WTC11 (cell line): ENCODE results near the gene C2orf49. TPM values are rescaled to one million over a fixed set of nuclear protein-coding genes. Genes with fewer than 3 reads are reported as not detected.

Experiments
- ATAC-seq: fragments of 200-7000 bp; cut with Tn5 transposase; 2 replicates; pipeline ENCODE4 v1.10.0; 2021; ENCODE audit warnings: mild to moderate bottlenecking, moderate library complexity
- CTCF ChIA-PET: fragments of 300-600 bp; sonication (Branson Sonifier 250); formaldehyde crosslinking; loops from one replicate; lab custom pipeline; 2021; ENCODE audit warnings: antibody characterized with exemption; lab: Charles Lee
- POLR2A ChIA-PET: fragments of 350-600 bp; sonication (Branson Sonifier 250); formaldehyde crosslinking; loops from one replicate; lab custom pipeline; 2021; ENCODE audit warnings: antibody characterized with exemption; lab: Charles Lee
- DNase-seq: peaks from one replicate; pipeline ENCODE4 v3.0.0; 2021; ENCODE audit warnings: low spot score
- H3K27ac Mint-ChIP-seq: 2 replicates; pipeline ENCODE4 v1.8.0; 2021; ENCODE audit warnings: mixed read lengths
- H3K27me3 Mint-ChIP-seq: 2 replicates; pipeline ENCODE4 v1.8.0; 2021; ENCODE audit warnings: low read depth, mild to moderate bottlenecking, moderate library complexity, mixed read lengths
- H3K36me3 Mint-ChIP-seq: 2 replicates; pipeline ENCODE4 v1.8.0; 2021; ENCODE audit warnings: mixed read lengths
- H3K4me1 Mint-ChIP-seq: 2 replicates; pipeline ENCODE4 v1.8.0; 2022; ENCODE audit warnings: mixed read lengths
- H3K4me3 Mint-ChIP-seq: 2 replicates; pipeline ENCODE4 v1.8.0; 2021; ENCODE audit warnings: mild to moderate bottlenecking, moderate library complexity, mixed read lengths
- H3K9me3 Mint-ChIP-seq: 2 replicates; pipeline ENCODE4 v1.8.0; 2021; ENCODE audit warnings: mixed read lengths
- ATF3 ChIP-seq: sonication (generic); formaldehyde crosslinking; conservative IDR thresholded peaks from 2 replicates; pipeline ENCODE4 v1.8.1; 2022; ENCODE audit warnings: mild to moderate bottlenecking, missing genetic modification reagents
- CTCF ChIP-seq: fragments of 200-600 bp; IDR thresholded peaks from 2 replicates; pipeline ENCODE4 v1.8.0; 2022; ENCODE audit warnings: antibody characterized with exemption
- EMX1 ChIP-seq: fragments of 250-450 bp; sonication (Bioruptor Pico); IDR thresholded peaks from 2 replicates; pipeline ENCODE4 v1.8.0; 2021; ENCODE audit warnings: mild to moderate bottlenecking
- GRHL2 ChIP-seq: fragments of 250-450 bp; sonication (Bioruptor Pico); IDR thresholded peaks from 2 replicates; pipeline ENCODE4 v1.8.0; 2022; ENCODE audit warnings: mild to moderate bottlenecking, moderate library complexity; ENCODE audit not compliant: insufficient replicate concordance, severe bottlenecking
- HMGA2 ChIP-seq: fragments of 250-450 bp; sonication (Bioruptor Pico); IDR thresholded peaks from 2 replicates; pipeline ENCODE4 v1.4.0; 2021; ENCODE audit warnings: mild to moderate bottlenecking, moderate library complexity
- IRF1 ChIP-seq: sonication (generic); formaldehyde crosslinking; IDR thresholded peaks from 2 replicates; pipeline ENCODE4 v1.8.0; 2023; ENCODE audit warnings: missing genetic modification reagents
- IRF2 ChIP-seq: sonication (generic); formaldehyde crosslinking; IDR thresholded peaks from 2 replicates; pipeline ENCODE4 v1.8.0; 2022; ENCODE audit warnings: low read depth, missing genetic modification reagents, borderline replicate concordance
- MAX ChIP-seq: sonication (generic); formaldehyde crosslinking; IDR thresholded peaks from 2 replicates; pipeline ENCODE4 v1.8.0; 2022; ENCODE audit warnings: mild to moderate bottlenecking, missing genetic modification reagents
- NR2C2 ChIP-seq: sonication (generic); formaldehyde crosslinking; IDR thresholded peaks from 2 replicates; pipeline ENCODE4 v1.8.0; 2022; ENCODE audit warnings: mild to moderate bottlenecking, missing genetic modification reagents
- TEAD1 ChIP-seq: sonication (generic); formaldehyde crosslinking; IDR thresholded peaks from 2 replicates; pipeline ENCODE4 v1.8.0; 2022; ENCODE audit warnings: mild to moderate bottlenecking, missing genetic modification reagents
- TEAD4 ChIP-seq: sonication (generic); formaldehyde crosslinking; IDR thresholded peaks from 2 replicates; pipeline ENCODE4 v1.8.0; 2022; ENCODE audit warnings: mild to moderate bottlenecking, missing genetic modification reagents
- USF1 ChIP-seq: sonication (generic); formaldehyde crosslinking; IDR thresholded peaks from 2 replicates; pipeline ENCODE4 v1.8.0; 2022; ENCODE audit warnings: mild to moderate bottlenecking, missing genetic modification reagents
- ZBTB43 ChIP-seq: sonication (generic); formaldehyde crosslinking; IDR thresholded peaks from 2 replicates; pipeline ENCODE4 v1.8.1; 2023; ENCODE audit warnings: mild to moderate bottlenecking, missing genetic modification reagents
- ZNF138 ChIP-seq: sonication (generic); formaldehyde crosslinking; conservative IDR thresholded peaks from 2 replicates; pipeline ENCODE4 v1.8.1; 2022; ENCODE audit warnings: mild to moderate bottlenecking, moderate library complexity, missing genetic modification reagents
- ZSCAN18 ChIP-seq: fragments of 250-450 bp; sonication (Bioruptor Pico); IDR thresholded peaks from 2 replicates; pipeline ENCODE4 v2.1.2; 2022; ENCODE audit warnings: mild to moderate bottlenecking, moderate library complexity
- total RNA-seq: library from RNA; stranded (reverse); gene quantifications from 3 replicates; pipeline ENCODE4 v1.2.3, GENCODE V29; 2021

C2orf49 gene
- total RNA-seq, 1 experiment from 2014 or later: 15.9 TPM

GRCh38 chr2:105368759-105369408 is 31.5 kb downstream of the C2orf49 start:
- TF ChIP-seq TEAD4 (no peak), ATF3 (CRISPR knock-in tag) (no peak), GRHL2 (CRISPR knock-in tag) (no peak), ZBTB43 (no peak), NR2C2 (CRISPR knock-in tag) (no peak), ZSCAN18 (CRISPR knock-in tag) (no peak), HMGA2 (CRISPR knock-in tag) (no peak), ZNF138 (CRISPR knock-in tag) (no peak), USF1 (CRISPR knock-in tag) (no peak), IRF2 (no peak), MAX (no peak), IRF1 (CRISPR knock-in tag) (no peak), TEAD1 (CRISPR knock-in tag) (no peak)
- TF ChIP-seq, all 79 proteins: peak for 0
- ChIA-PET CTCF (interaction anchor here (0.8 to 1.3 kb wide), 3 partner anchors 148 to 152 kb away, joined by 3 to 9 read pairs (median 3); no protein-coding TSS in a partner anchor), POLR2A (no interaction called here)
- no peak for DNase-seq
- no peak overlapping the region for H3K27ac Mint-ChIP-seq
- peaks cover 25% of the 10 kb centered on the region for H3K36me3 Mint-ChIP-seq
- no peak overlapping the region for H3K4me3 Mint-ChIP-seq
- ATAC-seq: no peak
- no peaks in the 10 kb centered on the region for H3K27me3 Mint-ChIP-seq
- no peaks in the 10 kb centered on the region for H3K9me3 Mint-ChIP-seq
- H3K4me1 Mint-ChIP-seq: peaks cover 2% of the 10 kb centered on the region; the same call in 1 of the 2 replicates

- ChIA-PET CTCF (interaction anchor here (0.8 to 1.3 kb wide), 2 partner anchors 149 to 151 kb away, joined by 3 to 9 read pairs; no protein-coding TSS in a partner anchor), POLR2A (interaction anchor here (1.0 kb wide), 1 partner anchor 151 kb away, joined by 3 read pairs; no protein-coding TSS in a partner anchor)
- Mint-ChIP-seq H3K27ac (peak overlapping the region; percentile 71; the same call in 1 of the 2 replicates), H3K4me3 (no peak overlapping the region), H3K4me1 (peaks cover 2% of the 10 kb centered on the region; the same call in 1 of the 2 replicates), H3K27me3 (no peaks in the 10 kb centered on the region), H3K9me3 (no peaks in the 10 kb centered on the region), H3K36me3 (peaks cover 22% of the 10 kb centered on the region)
- ATAC-seq (peak; percentile 99), DNase-seq (peak; percentile 92)
- TF ChIP-seq EMX1 (CRISPR knock-in tag) (no peak), CTCF (peak; percentile 77), MAX (peak; percentile 48; the same call in 1 of the 2 replicates)
Measured at GRCh38 chr2:105369777-105370690, 32.7 kb downstream of the C2orf49 start.
